IPS-20b (cell line): ENCODE measurements around the gene LRRC47.

ENCODE experiments used
- H3K27ac ChIP-seq: one replicate; pipeline ENCODE4 v1.5.1; 2013; ENCODE audit warnings: low read length
- H3K27me3 ChIP-seq: 2 replicates; pipeline ENCODE4 v1.6.1; 2013; ENCODE audit warnings: mild to moderate bottlenecking, low read length, inconsistent platforms; ENCODE audit not compliant: insufficient read depth
- H3K36me3 ChIP-seq: 2 replicates; pipeline ENCODE4 v1.6.1; 2013; ENCODE audit warnings: low read depth, mild to moderate bottlenecking, inconsistent platforms, low read length, moderate library complexity; ENCODE audit not compliant: insufficient read depth
- H3K4me1 ChIP-seq: 2 replicates; pipeline ENCODE4 v1.6.1; 2013; ENCODE audit warnings: mild to moderate bottlenecking, control low read depth, inconsistent platforms, low read length, moderate library complexity; ENCODE audit not compliant: insufficient read depth
- H3K4me3 ChIP-seq: 2 replicates; pipeline ENCODE4 v1.5.1; 2013; ENCODE audit warnings: mild to moderate bottlenecking, low read length, inconsistent platforms
- H3K9ac ChIP-seq: 2 replicates; pipeline ENCODE4 v1.6.1; 2013; ENCODE audit warnings: low read depth, mild to moderate bottlenecking, inconsistent platforms, low read length, moderate library complexity
- H3K9me3 ChIP-seq: 2 replicates; pipeline ENCODE4 v1.6.1; 2013; ENCODE audit warnings: mild to moderate bottlenecking, low read depth, low read length, inconsistent platforms; ENCODE audit not compliant: insufficient read depth

LRRC47 gene

GRCh38 chr1:3747903-3748302 lies 48.4 kb downstream of the LRRC47 start:
- Histone ChIP-seq H3K27ac (no peak overlapping the region), H3K27me3 (peaks cover 16% of the 10 kb centered on the region), H3K9me3 (no peaks in the 10 kb centered on the region), H3K4me1 (peaks cover 12% of the 10 kb centered on the region; the same call in 1 of the 2 replicates), H3K9ac (no peak overlapping the region), H3K4me3 (no peak overlapping the region), H3K36me3 (peaks cover 13% of the 10 kb centered on the region)

GRCh38 chr1:3747522-3747848 lies 48.8 kb downstream of the LRRC47 start:
- H3K27me3 ChIP-seq, result peaks cover 16% of the 10 kb centered on the region
- H3K27ac ChIP-seq, result no peak overlapping the region
- H3K4me1 ChIP-seq, result peaks cover 12% of the 10 kb centered on the region; the same call in 1 of the 2 replicates
- H3K9me3 ChIP-seq, result no peaks in the 10 kb centered on the region
- H3K36me3 ChIP-seq, result peaks cover 17% of the 10 kb centered on the region
- peak overlapping the region; percentile 84; the same call in 1 of the 2 replicates for H3K4me3 ChIP-seq
- no peak overlapping the region for H3K9ac ChIP-seq

GRCh38 chr1:3746830-3747521 lies 49.3 kb downstream of the LRRC47 start:
- no peaks in the 10 kb centered on the region for H3K9me3 ChIP-seq
- peak overlapping the region; percentile 48 for H3K27ac ChIP-seq
- H3K4me3 ChIP-seq, result peak overlapping the region; percentile 84
- H3K36me3 ChIP-seq, result peaks cover 22% of the 10 kb centered on the region
- H3K9ac ChIP-seq, result peak overlapping the region; percentile 88
- peaks cover 16% of the 10 kb centered on the region for H3K27me3 ChIP-seq
- peaks cover 12% of the 10 kb centered on the region; the same call in 1 of the 2 replicates for H3K4me1 ChIP-seq

GRCh38 chr1:3746389-3746829 lies 49.9 kb downstream of the LRRC47 start:
- Histone ChIP-seq H3K9me3 (no peaks in the 10 kb centered on the region), H3K27ac (peak overlapping the region; percentile 48), H3K9ac (peak overlapping the region; percentile 88; the same call in 1 of the 2 replicates), H3K4me1 (peaks cover 12% of the 10 kb centered on the region; the same call in 1 of the 2 replicates), H3K27me3 (peaks cover 16% of the 10 kb centered on the region), H3K4me3 (peak overlapping the region; percentile 84), H3K36me3 (peaks cover 28% of the 10 kb centered on the region)

- H3K4me3 ChIP-seq, result peak overlapping the region; percentile 84
- no peak overlapping the region for H3K27ac ChIP-seq
- H3K9me3 ChIP-seq, result no peaks in the 10 kb centered on the region
- peak overlapping the region; percentile 88; the same call in 1 of the 2 replicates for H3K9ac ChIP-seq
- peaks cover 12% of the 10 kb centered on the region; the same call in 1 of the 2 replicates for H3K4me1 ChIP-seq
- H3K27me3 ChIP-seq, result peaks cover 10% of the 10 kb centered on the region
- peaks cover 30% of the 10 kb centered on the region for H3K36me3 ChIP-seq
Measured at GRCh38 chr1:3745590-3746381, 50.5 kb downstream of the LRRC47 start.

- peaks cover 12% of the 10 kb centered on the region; the same call in 1 of the 2 replicates for H3K4me1 ChIP-seq
- H3K27ac ChIP-seq, result no peak overlapping the region
- H3K9ac ChIP-seq, result no peak overlapping the region
- no peaks in the 10 kb centered on the region for H3K9me3 ChIP-seq
- H3K27me3 ChIP-seq, result peaks cover 5% of the 10 kb centered on the region; the same call in 1 of the 2 replicates
- peaks cover 33% of the 10 kb centered on the region for H3K36me3 ChIP-seq
- H3K4me3 ChIP-seq, result peak overlapping the region; percentile 18; the same call in 1 of the 2 replicates
Measured at GRCh38 chr1:3745071-3745470, 51.2 kb downstream of the LRRC47 start.

GRCh38 chr1:3744646-3745045 lies 51.7 kb downstream of the LRRC47 start:
- H3K27ac ChIP-seq, result no peak overlapping the region
- peaks cover 37% of the 10 kb centered on the region for H3K36me3 ChIP-seq
- peaks cover 5% of the 10 kb centered on the region; the same call in 1 of the 2 replicates for H3K27me3 ChIP-seq
- H3K9me3 ChIP-seq, result no peaks in the 10 kb centered on the region
- no peak overlapping the region for H3K9ac ChIP-seq
- no peak overlapping the region; the same call in 1 of the 2 replicates for H3K4me3 ChIP-seq
- H3K4me1 ChIP-seq, result peaks cover 12% of the 10 kb centered on the region; the same call in 1 of the 2 replicates

- Histone ChIP-seq H3K27ac (no peak overlapping the region), H3K9ac (no peak overlapping the region), H3K4me1 (peaks cover 12% of the 10 kb centered on the region; the same call in 1 of the 2 replicates), H3K36me3 (peaks cover 46% of the 10 kb centered on the region), H3K27me3 (no peaks in the 10 kb centered on the region), H3K9me3 (no peaks in the 10 kb centered on the region), H3K4me3 (no peak overlapping the region)
Measured at GRCh38 chr1:3743826-3744225, 52.5 kb downstream of the LRRC47 start.

- Histone ChIP-seq H3K9me3 (no peaks in the 10 kb centered on the region), H3K36me3 (peaks cover 50% of the 10 kb centered on the region), H3K27ac (no peak overlapping the region), H3K4me1 (peaks cover 12% of the 10 kb centered on the region; the same call in 1 of the 2 replicates), H3K4me3 (no peak overlapping the region), H3K9ac (no peak overlapping the region), H3K27me3 (no peaks in the 10 kb centered on the region)
Measured at GRCh38 chr1:3743421-3743820, 52.9 kb downstream of the LRRC47 start.

- H3K36me3 ChIP-seq, result peaks cover 57% of the 10 kb centered on the region
- no peak overlapping the region for H3K27ac ChIP-seq
- H3K9me3 ChIP-seq, result no peaks in the 10 kb centered on the region
- H3K4me3 ChIP-seq, result no peak overlapping the region
- H3K4me1 ChIP-seq, result peaks cover 12% of the 10 kb centered on the region; the same call in 1 of the 2 replicates
- no peaks in the 10 kb centered on the region for H3K27me3 ChIP-seq
- H3K9ac ChIP-seq, result no peak overlapping the region
Measured at GRCh38 chr1:3742439-3743298, 53.6 kb downstream of the LRRC47 start.
